EH (cell line): ENCODE measurements around the gene MEI4.
"Not testable (repeated sequence)": the region's sequence is repeated elsewhere in the genome, so short reads cannot be mapped to it uniquely, and the experiment has no call there.

Source experiments
- DNase-seq: peaks from one replicate; pipeline ENCODE4 v3.0.0-alpha.2; 2015; ENCODE audit warnings: low read depth

The MEI4 gene

GRCh38 chr6:77652739-77653138 lies at the start of gene MEI4:
TSS of gene MEI4 (plus strand) at chr6:77653039. CDS start at chr6:77690672, 37,633 bp downstream.
- no peak for DNase-seq

- no peak for DNase-seq
Measured at GRCh38 chr6:77604476-77604875, 48.4 kb upstream of the MEI4 start.

DNA sequence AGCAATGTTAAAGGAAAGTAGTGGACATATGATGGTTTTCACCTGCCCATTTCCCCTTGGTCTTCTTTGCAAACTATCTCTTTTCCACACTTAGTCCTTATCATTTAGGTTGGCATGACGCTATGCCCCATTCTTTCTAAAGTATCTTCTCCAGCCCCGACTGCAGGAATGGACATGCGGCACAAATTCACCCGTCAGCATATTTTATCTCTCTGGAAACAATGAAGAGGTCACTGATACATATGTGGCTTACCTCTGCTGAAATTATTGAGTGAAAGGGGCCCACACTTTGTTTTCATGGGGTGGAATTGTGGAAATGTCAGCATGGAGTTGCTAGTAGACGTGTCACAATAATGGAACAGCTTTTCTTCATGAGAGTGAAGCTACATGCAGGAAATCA lies 45.8 kb upstream of the MEI4 start:
- DNase-seq: no peak

GRCh38 chr6:77609106-77609505 lies 43.7 kb upstream of the MEI4 start:
- no peak for DNase-seq

- DNase-seq: no peak
Measured at GRCh38 chr6:77619114-77619513, 33.7 kb upstream of the MEI4 start.

- DNase-seq: no peak
Measured at GRCh38 chr6:77620278-77620882, 32.5 kb upstream of the MEI4 start.

DNA sequence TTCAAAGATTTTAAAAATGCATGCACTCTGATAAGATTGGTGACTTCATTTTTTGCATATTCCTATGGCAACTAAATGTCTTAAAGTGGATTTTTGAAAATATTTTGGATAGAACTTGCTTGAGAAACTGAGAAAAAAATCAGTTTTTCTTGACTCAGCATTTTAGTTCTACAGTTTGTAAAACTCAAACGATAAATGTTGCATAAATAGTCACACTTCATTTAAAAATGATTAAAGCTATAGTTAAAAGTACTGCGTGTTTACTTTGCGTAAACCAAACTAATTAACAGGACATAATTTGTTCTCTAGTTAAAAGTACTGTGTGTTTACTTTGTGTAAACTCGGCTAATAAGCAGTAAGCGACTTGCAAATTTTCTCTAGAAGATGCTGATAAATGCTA lies 28.3 kb upstream of the MEI4 start:
- DNase-seq: no peak

GRCh38 chr6:77626426-77626825 lies 26.4 kb upstream of the MEI4 start:
- no peak for DNase-seq

GRCh38 chr6:77630014-77630413 lies 22.8 kb upstream of the MEI4 start:
- no peak for DNase-seq

DNA sequence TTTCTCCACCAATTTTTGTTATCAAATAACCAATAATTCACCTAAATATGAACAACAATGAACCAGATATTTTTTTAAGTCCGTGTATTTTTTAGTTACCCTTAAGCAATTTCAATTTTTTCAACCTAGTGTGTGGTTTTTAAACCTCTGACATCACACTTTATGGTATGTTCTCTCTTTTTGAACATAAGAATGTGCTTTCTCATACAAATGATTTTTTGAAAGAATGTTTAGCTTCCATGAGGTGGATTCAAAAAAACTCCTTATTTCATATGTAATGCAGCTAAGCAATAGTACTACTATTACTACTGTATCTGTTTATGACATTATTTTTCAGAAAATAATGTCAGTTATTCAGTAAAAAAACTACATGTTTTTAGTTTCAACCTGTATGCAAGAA lies 19.4 kb upstream of the MEI4 start:
- DNase-seq: no peak

- no peak for DNase-seq
Measured at GRCh38 chr6:77633993-77634715, 18.7 kb upstream of the MEI4 start.

GRCh38 chr6:77638129-77638830 lies 14.6 kb upstream of the MEI4 start:
- DNase-seq: no peak

DNA sequence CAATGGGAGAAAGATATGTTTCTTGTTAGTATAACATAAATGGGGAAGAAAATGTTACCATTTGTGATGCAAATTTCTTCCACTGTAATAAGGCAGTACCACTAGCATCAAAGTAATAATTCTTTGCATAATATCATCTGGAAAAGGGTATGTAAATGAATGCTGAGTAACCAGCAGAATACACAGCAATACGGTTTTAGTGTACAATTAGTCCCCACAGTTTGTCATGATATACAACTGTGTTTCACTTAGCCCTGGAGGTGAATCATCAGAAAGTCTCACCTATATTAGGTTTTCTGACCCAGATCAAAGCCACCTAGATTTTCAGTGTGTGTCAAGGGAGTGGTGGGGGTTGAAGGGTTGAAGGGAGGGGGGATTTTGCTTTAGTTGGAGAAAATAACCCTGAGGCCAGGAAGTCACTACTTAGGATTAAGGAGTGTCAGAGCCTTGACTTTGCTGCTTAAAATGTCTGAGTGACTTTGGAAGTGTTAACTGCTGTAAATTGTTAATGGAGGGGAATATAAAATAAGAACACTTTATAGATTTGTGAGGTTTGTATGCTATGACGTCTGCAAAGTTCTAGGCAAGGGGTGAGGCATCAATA lies 8.6 kb upstream of the MEI4 start:
- no peak for DNase-seq

DNA sequence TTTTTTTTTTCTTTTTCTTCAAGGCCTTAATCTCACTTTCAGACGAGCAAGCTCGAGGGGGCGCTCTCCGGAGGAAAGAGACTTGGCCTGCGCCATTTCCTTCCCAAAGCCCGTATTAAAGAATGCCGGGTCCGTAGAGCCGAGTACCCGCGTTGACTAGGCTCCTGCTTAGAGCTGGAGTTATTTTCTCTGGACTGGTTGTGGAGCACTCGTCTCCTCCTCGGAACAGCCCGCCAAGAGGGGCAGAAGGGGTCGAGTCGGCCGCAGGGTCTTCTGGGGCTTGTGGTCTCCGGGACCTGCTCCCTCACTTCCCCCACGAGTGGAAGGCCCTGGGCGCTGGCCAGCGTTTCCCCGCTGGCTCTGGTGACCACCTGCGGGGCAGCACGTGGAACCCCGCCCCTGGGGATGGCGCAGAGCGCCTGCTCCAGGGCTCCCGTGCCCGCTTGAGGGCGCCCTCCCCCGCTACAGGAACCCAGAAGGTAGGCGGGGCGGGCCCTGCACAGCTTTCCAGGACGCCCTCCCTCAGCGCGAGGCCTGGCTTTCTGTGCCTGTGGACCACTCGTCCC lies 2.7 kb upstream of the MEI4 start:
- DNase-seq: no peak

GRCh38 chr6:77653816-77654215 lies 977 bp downstream of the MEI4 start:
- no peak for DNase-seq

DNA sequence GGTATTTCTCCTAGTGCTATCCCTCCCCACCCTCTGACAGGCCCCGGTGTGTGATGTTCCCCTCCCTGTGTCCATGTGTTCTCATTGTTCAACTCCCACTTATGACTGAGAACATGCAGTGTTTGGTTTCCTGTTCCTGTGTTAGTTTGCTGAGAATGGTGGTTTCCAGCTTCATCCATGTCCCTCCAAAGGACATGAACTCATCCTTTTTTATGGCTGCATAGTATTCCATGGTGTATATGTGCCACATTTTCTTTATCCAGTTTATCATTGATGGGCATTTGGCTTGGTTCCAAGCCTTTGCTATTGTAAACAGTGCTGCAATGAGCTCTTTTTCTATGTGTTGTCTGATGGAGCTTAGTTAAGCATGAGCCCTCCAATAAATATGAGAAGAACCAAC lies 2.2 kb downstream of the MEI4 start:
- DNase-seq: not testable (repeated sequence)

GRCh38 chr6:77656999-77657764 lies 4.3 kb downstream of the MEI4 start:
- DNase-seq: no peak

GRCh38 chr6:77666340-77666739 lies 13.5 kb downstream of the MEI4 start:
- no peak for DNase-seq

DNA sequence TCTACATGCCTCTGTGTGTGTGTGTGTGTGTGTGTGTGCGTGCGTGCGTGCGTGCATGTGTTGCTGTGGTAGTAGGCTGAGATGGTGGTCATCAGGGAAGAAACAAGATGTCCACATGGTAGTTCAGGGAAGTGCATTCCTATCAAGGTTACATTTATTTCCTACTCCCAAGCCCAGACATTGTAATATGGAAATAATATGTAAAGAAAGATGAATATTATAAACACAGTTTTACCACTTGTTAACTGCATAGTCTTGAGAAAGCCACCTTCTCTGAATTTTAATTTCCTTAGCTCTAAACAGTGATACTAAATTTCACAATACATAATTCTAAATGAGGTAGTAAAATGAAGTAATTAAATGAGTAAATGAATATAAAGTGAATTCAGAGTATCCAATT lies 14.0 kb downstream of the MEI4 start:
- no peak for DNase-seq

DNA sequence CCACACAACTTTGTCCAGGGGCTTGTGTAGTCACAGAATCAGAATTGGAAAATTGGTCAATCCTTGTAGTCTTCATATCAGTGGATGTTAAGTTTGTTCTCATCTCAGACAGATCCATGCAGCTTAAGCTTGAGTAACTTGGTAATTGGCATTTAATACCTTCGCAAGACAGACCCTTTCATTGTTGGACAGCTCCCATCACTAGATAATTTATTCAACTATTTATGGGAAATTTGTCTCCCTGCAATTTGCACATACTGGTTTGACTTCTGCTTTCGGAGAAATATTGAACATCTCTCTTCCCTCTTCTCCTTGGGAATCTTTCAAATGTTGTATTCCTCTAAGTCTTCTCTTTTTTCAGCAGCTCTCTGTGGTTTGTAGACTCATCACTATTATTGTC lies 17.1 kb downstream of the MEI4 start:
- DNase-seq: no peak

- DNase-seq: no peak
Measured at GRCh38 chr6:77674211-77674610, 21.4 kb downstream of the MEI4 start.

- DNase-seq: no peak
Measured at GRCh38 chr6:77678048-77678447, 25.2 kb downstream of the MEI4 start.
